Testis (tissue), 3 donors: ENCODE data around the gene RASGRF2. TPM values are rescaled to one million over a fixed set of nuclear protein-coding genes. Genes with fewer than 3 reads are reported as not detected.

Source experiments
- DNase-seq: peaks from one replicate; pipeline ENCODE4 v3.0.0-alpha.2; 2019
- H3K27ac ChIP-seq, 2 donors: fragments of 200-600 bp; sonication (generic); one replicate each; pipeline ENCODE4 v1.5.1; 2019
- H3K27me3 ChIP-seq: fragments of 200-600 bp; sonication (generic); one replicate; pipeline ENCODE4 v1.5.1; 2019
- H3K36me3 ChIP-seq: fragments of 200-600 bp; sonication (generic); one replicate; pipeline ENCODE4 v1.5.1; 2017; ENCODE audit warnings: low read depth; ENCODE audit errors: missing control alignments
- H3K4me1 ChIP-seq: fragments of 200-600 bp; sonication (generic); one replicate; pipeline ENCODE4 v1.5.1; 2019
- H3K4me3 ChIP-seq, 2 donors: fragments of 200-600 bp; sonication (generic); one replicate each; pipeline ENCODE4 v1.5.1; 2017 to 2019
- H3K9me3 ChIP-seq: fragments of 200-600 bp; sonication (generic); one replicate; pipeline ENCODE4 v1.5.1; 2017
- CTCF ChIP-seq, 3 experiments: fragments of 450-650 bp in 2 of 3; fragments of 200-600 bp in 1 of 3; sonication (generic) in 1 of 3; IDR thresholded peaks; one replicate each; pipeline ENCODE4 v1.5.1; 2016 to 2019; ENCODE audit warnings: antibody characterized with exemption in 3 of 3, mild to moderate bottlenecking in 2 of 3, moderate library complexity in 1 of 3
- POLR2A ChIP-seq: fragments of 450-650 bp; IDR thresholded peaks from one replicate; pipeline ENCODE4 v1.6.1; 2017; ENCODE audit warnings: antibody characterized with exemption, mild to moderate bottlenecking, moderate library complexity
- WGBS, 2 donors: methylation state at CpG; one replicate each; pipeline ENCODE4 v1.1.5; 2018; 5-methylcytosine and 5-hydroxymethylcytosine counted together
- intact Hi-C: fragments of 100-400 bp; cut with DNase I; formaldehyde crosslinking; loops from one replicate; pipeline ENCODE4 v1.15.1; 2023; ENCODE audit warnings: low total_unique reads
- polyA plus RNA-seq: library from polyadenylated mRNA; stranded (reverse); fragments of 350-450 nt; fragmentation: Illumina TruSeq; extraction: RNeasy Lipid Tissue Mini Kit (QIAGEN cat#74804); gene quantifications from one replicate; pipeline ENCODE4 v1.2.3, GENCODE V29; 2014; ENCODE audit warnings: low read depth, low replicate concordance; ENCODE audit not compliant: insufficient read depth
- total RNA-seq, 2 donors: library from RNA; depleted of rRNA; stranded (reverse); fragments of >200 nt; gene quantifications; one replicate each; pipeline ENCODE4 v1.2.3, GENCODE V29; 2016

Gene RASGRF2
- total and polyA plus RNA-seq, 3 donors from 2014 or later, result 6.2 to 11.3 (median 7.8) TPM

- no peak for DNase-seq
- H3K4me1 ChIP-seq, result peaks cover 8% of the 10 kb centered on the region
- no peaks in the 10 kb centered on the region for H3K36me3 ChIP-seq
- no peak for TF ChIP-seq POLR2A
- no peak for TF ChIP-seq CTCF (IDR thresholded peaks at IDR 0.05)
- intact Hi-C loops, result no loop called here
- no peaks in the 10 kb centered on the region for H3K9me3 ChIP-seq
- H3K27ac ChIP-seq, result no peak overlapping the region
- 81 to 83% methylated on average over 2 to 4 of the region's 4 CpGs for WGBS, 2 donors
- no peaks in the 10 kb centered on the region for H3K27me3 ChIP-seq
- H3K4me3 ChIP-seq, result no peak overlapping the region
These were observed 267.9 kb downstream of the RASGRF2 start for GRCh38 chr5:81228084-81228483.

- no peak overlapping the region for H3K4me3 ChIP-seq
- no peaks in the 10 kb centered on the region for H3K27me3 ChIP-seq
- no peaks in the 10 kb centered on the region for H3K9me3 ChIP-seq
- peaks cover 30% of the 10 kb centered on the region for H3K4me1 ChIP-seq
- no peaks in the 10 kb centered on the region for H3K36me3 ChIP-seq
- DNase-seq, result no peak
- intact Hi-C loops, result no loop called here
- 84 to 86% methylated on average over 8 of the region's 8 CpGs for WGBS, 2 donors
- TF ChIP-seq POLR2A (no peak), CTCF (IDR thresholded peaks at IDR 0.05) (no peak)
- no peak overlapping the region for H3K27ac ChIP-seq
These were observed 270.3 kb downstream of the RASGRF2 start for GRCh38 chr5:81230416-81230815.

- H3K27ac ChIP-seq, result peak overlapping the region; percentile 70 to 86
- H3K27me3 ChIP-seq, result no peaks in the 10 kb centered on the region
- DNase-seq, result peak; percentile 77
- H3K9me3 ChIP-seq, result no peaks in the 10 kb centered on the region
- 18 to 27% methylated on average over 9 to 12 of the region's 12 CpGs for WGBS, 2 donors
- intact Hi-C loops, result no loop called here
- H3K4me3 ChIP-seq, result peak overlapping the region; percentile 22 to 32
- H3K4me1 ChIP-seq, result peaks cover 36% of the 10 kb centered on the region
- TF ChIP-seq CTCF (IDR thresholded peaks at IDR 0.05) (no peak), POLR2A (no peak)
- no peaks in the 10 kb centered on the region for H3K36me3 ChIP-seq
These were observed 272.4 kb downstream of the RASGRF2 start for GRCh38 chr5:81232464-81233079.

- Histone ChIP-seq H3K9me3 (no peaks in the 10 kb centered on the region), H3K4me1 (peaks cover 36% of the 10 kb centered on the region), H3K36me3 (no peaks in the 10 kb centered on the region), H3K4me3 (peak within 1 kb of the TSS; percentile 22 to 32), H3K27ac (peak within 1 kb of the TSS; percentile 70 to 86), H3K27me3 (no peaks in the 10 kb centered on the region)
- TF ChIP-seq POLR2A (no peak), CTCF (IDR thresholded peaks at IDR 0.05) (no peak)
- WGBS, 2 donors, result 1 to 5% methylated on average over 12 to 28 of the region's 28 CpGs
- intact Hi-C loops, result no loop called here
- DNase-seq, result peak; percentile 94
These were observed 273.0 kb downstream of the RASGRF2 start, which contains the start of gene CKMT2 for GRCh38 chr5:81233080-81233634. Gene CKMT2, plus strand, starts transcription at chr5:81233322. Its CDS starts 17,811 bp downstream, at chr5:81251133.

GRCh38 chr5:81234299-81234698 lies 274.1 kb downstream of the RASGRF2 start:
- Histone ChIP-seq H3K27me3 (no peaks in the 10 kb centered on the region), H3K27ac (peak overlapping the region; percentile 70 to 86), H3K9me3 (no peaks in the 10 kb centered on the region), H3K4me1 (peaks cover 36% of the 10 kb centered on the region), H3K36me3 (no peaks in the 10 kb centered on the region), H3K4me3 (no peak overlapping the region)
- DNase-seq, result peak; percentile 33
- 42 to 56% methylated on average over 7 of the region's 7 CpGs for WGBS, 2 donors
- TF ChIP-seq POLR2A (no peak), CTCF (IDR thresholded peaks at IDR 0.05) (no peak)
- intact Hi-C loops, result no loop called here
